ENCODE data around the gene BAZ1B.

DNA sequence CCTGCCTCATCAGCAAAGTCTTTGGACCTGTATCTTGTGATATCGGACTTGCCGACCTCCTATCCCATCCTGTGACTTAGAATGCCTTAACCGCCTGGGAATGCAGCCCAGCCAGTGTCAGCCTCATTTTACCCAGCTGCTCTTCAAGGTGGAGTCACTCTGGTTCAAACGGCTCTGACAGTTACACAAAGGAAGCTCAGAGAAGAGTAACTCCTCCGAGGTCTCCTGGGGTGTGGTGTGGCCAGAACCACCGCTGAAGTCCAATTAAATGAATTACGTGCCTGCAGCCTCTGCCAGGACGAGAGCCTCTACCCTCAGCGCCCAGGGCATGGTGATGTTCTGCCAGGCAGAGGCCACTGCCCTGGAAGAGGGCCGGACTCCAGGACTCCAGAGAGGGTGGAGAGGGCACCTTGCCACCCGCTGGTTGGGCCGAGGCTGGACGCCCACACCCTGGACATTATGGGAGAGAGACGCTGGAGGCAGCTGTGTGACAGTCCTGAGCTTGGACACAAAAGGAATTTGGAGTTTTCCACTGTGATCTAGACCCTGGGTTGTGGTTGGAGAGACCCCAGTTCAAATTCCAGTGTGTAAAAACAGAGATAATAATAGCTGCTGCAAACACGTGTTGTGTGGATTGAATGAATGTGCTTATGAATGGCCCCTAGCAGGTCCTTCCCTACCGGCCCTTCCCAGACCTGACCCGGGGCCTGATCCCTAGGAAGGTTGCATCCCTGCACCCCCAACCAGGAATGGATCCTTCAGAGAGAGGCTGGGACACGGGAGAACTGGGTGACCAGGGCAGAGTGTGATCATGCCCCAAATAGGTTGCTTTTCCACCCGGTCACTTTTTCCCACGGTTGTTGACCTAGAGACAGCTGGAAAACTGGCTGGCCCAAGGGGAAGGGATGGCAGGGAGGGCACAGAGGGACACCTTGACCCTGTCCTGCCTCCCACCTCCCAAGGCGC, 126.3 kb downstream of the BAZ1B start:
- TF ChIP-seq GATA2 (IDR thresholded peaks at IDR 0.05; ENCODE audit: low read depth, low read length) = no peak
- no peak for TF ChIP-seq GATA3 (IDR thresholded peaks at IDR 0.05; ENCODE audit: low read depth, low read length)
